B cell (primary cell): Measurements from ENCODE around the gene LRPPRC. TPM values are rescaled to one million over a fixed set of nuclear protein-coding genes. Genes with fewer than 3 reads are reported as not detected.
"Not testable (repeated sequence)": the region's sequence is repeated elsewhere in the genome, so short reads cannot be mapped to it uniquely, and the experiment has no call there.

Experiments
- ATAC-seq: fragments of 200-7000 bp; cut with Tn5 transposase; one replicate; pipeline ENCODE4 v1.10.0; 2021; ENCODE audit warnings: low read depth, mild to moderate bottlenecking, moderate number of reproducible peaks, moderate library complexity
- CTCF ChIA-PET: fragments of 350-600 bp; sonication (Branson Sonifier 250); formaldehyde crosslinking; loops from one replicate; lab custom pipeline; 2021; ENCODE audit warnings: antibody characterized with exemption, inconsistent platforms; lab: Charles Lee
- POLR2A ChIA-PET: fragments of 350-600 bp; sonication (Branson Sonifier 250); formaldehyde crosslinking; loops from one replicate; lab custom pipeline; 2021; ENCODE audit warnings: antibody characterized with exemption; lab: Charles Lee
- DNase-seq: peaks from one replicate; pipeline ENCODE4 v3.0.0; 2013
- H2AFZ ChIP-seq: 2 replicates; pipeline ENCODE4 v1.6.1; 2012; ENCODE audit warnings: mild to moderate bottlenecking, low read depth, low read length; ENCODE audit not compliant: insufficient read depth, poor library complexity, severe bottlenecking
- H3K27ac ChIP-seq, 2 donors: 1 replicate in 1 of 2; 2 replicates in 1 of 2; pipeline ENCODE4 v1.5.1; 2012 to 2013; ENCODE audit warnings: low read length in 2 of 2, mild to moderate bottlenecking in 2 of 2, moderate library complexity in 1 of 2
- H3K27me3 ChIP-seq, 4 experiments: fragments of 200-600 bp in 1 of 4; sonication (generic) in 1 of 4; replicated peaks in 1 of 4; 1 replicate in 2 of 4; 2 replicates in 2 of 4; pipeline versions ENCODE4 v1.6.1 to v1.7.0; 2013 to 2016; ENCODE audit warnings: low read length in 3 of 4, mild to moderate bottlenecking in 2 of 4, mixed read lengths in 1 of 4, moderate library complexity in 1 of 4; ENCODE audit not compliant: insufficient read depth in 4 of 4, control insufficient read depth in 3 of 4; ENCODE audit errors: control extremely low read depth in 1 of 4
- H3K36me3 ChIP-seq, 2 experiments: replicated peaks in 1 of 2; 1 replicate in 1 of 2; 2 replicates in 1 of 2; pipeline versions ENCODE4 v1.6.1 to v1.7.1; 2013; ENCODE audit warnings: low read length in 1 of 2; ENCODE audit not compliant: insufficient read depth in 2 of 2, control insufficient read depth in 1 of 2; ENCODE audit errors: control extremely low read depth in 1 of 2, extremely low read depth in 1 of 2
- H3K4me1 ChIP-seq, 2 donors: fragments of 200-600 bp in 1 of 2; sonication (generic) in 1 of 2; 1 replicate in 1 of 2; 2 replicates in 1 of 2; pipeline versions ENCODE4 v1.5.1 to v1.6.1; 2013 to 2017; ENCODE audit warnings: low read length in 2 of 2; ENCODE audit not compliant: control insufficient read depth in 2 of 2, insufficient read depth in 2 of 2
- H3K4me2 ChIP-seq: replicated peaks from 2 replicates; pipeline ENCODE3; 2012; ENCODE audit warnings: mild to moderate bottlenecking, low read depth, low read length; ENCODE audit not compliant: poor library complexity, severe bottlenecking
- H3K4me3 ChIP-seq, 5 experiments: fragments of 200-600 bp in 1 of 5; sonication (generic) in 1 of 5; 1 replicate in 3 of 5; 2 replicates in 2 of 5; pipeline versions ENCODE4 v1.5.1 to v1.7.0; 2011 to 2016; ENCODE audit warnings: low read length in 4 of 5, mild to moderate bottlenecking in 4 of 5, low read depth in 2 of 5, control low read depth in 1 of 5, moderate library complexity in 1 of 5; ENCODE audit not compliant: insufficient read depth in 1 of 5; ENCODE audit errors: control extremely low read depth in 1 of 5, extremely low read depth in 1 of 5
- H3K79me2 ChIP-seq: fragments of 200-600 bp; sonication (generic); one replicate; pipeline ENCODE4 v1.6.0; 2016; ENCODE audit warnings: low read length; ENCODE audit not compliant: control insufficient read depth, insufficient read depth
- H3K9ac ChIP-seq: fragments of 200-600 bp; sonication (generic); 2 replicates; pipeline ENCODE4 v1.6.1; 2017; ENCODE audit warnings: mild to moderate bottlenecking, low read length, moderate library complexity
- H3K9me3 ChIP-seq, 3 donors: one replicate each; pipeline versions ENCODE4 v1.6.1 to v1.7.1; 2013; ENCODE audit warnings: low read length in 2 of 3; ENCODE audit not compliant: control insufficient read depth in 2 of 3, insufficient read depth in 1 of 3; ENCODE audit errors: control extremely low read depth in 1 of 3
- H4K20me1 ChIP-seq: 2 replicates; pipeline ENCODE4 v1.6.0; 2012; ENCODE audit warnings: mild to moderate bottlenecking, low read length; ENCODE audit not compliant: insufficient read depth, control insufficient read depth, poor library complexity, severe bottlenecking
- H3K27ac Mint-ChIP-seq: one replicate; pipeline ENCODE4 v1.8.0; 2021; ENCODE audit warnings: mixed read lengths
- H3K27me3 Mint-ChIP-seq: one replicate; pipeline ENCODE4 v1.8.0; 2021; ENCODE audit warnings: mixed read lengths
- H3K4me1 Mint-ChIP-seq: one replicate; pipeline ENCODE4 v1.8.0; 2021; ENCODE audit warnings: mixed read lengths
- H3K4me3 Mint-ChIP-seq: one replicate; pipeline ENCODE4 v1.8.0; 2021; ENCODE audit warnings: mixed read lengths
- H3K9me3 Mint-ChIP-seq: one replicate; pipeline ENCODE4 v1.8.0; 2022; ENCODE audit warnings: mixed read lengths; ENCODE audit not compliant: insufficient read depth
- EZH2 ChIP-seq: IDR thresholded peaks from 2 replicates; pipeline ENCODE4 v1.6.1; 2012; ENCODE audit warnings: borderline replicate concordance, low read depth, mild to moderate bottlenecking, moderate library complexity, low read length; ENCODE audit not compliant: insufficient read depth, poor library complexity, severe bottlenecking
- WGBS: methylation state at CpG from one replicate; pipeline ENCODE4 v1.1.5; 2013; ENCODE audit warnings: missing lambda C conversion rate; ENCODE audit not compliant: insufficient coverage; 5-methylcytosine and 5-hydroxymethylcytosine counted together
- intact Hi-C: fragments of 100-400 bp; cut with micrococcal nuclease; formaldehyde crosslinking; loops from one replicate; pipeline ENCODE4 v1.10.0; 2022
- polyA plus RNA-seq: library from polyadenylated mRNA; depleted of rRNA; stranded (reverse); fragments of >200 nt; gene quantifications from 2 replicates; pipeline ENCODE4 v1.2.3, GENCODE V29; 2012
- total RNA-seq, 2 donors: library from RNA; stranded (reverse); fragments of 120-200 nt in 1 of 2; gene quantifications; 1 replicate in 1 of 2; 2 replicates in 1 of 2; pipeline versions ENCODE4 v1.2.3 to v1.2.4, GENCODE V29; 2013 to 2022
- TF ChIP-seq, protein P1 (sequence below): fragments of 200-600 bp; IDR thresholded peaks from one replicate; pipeline ENCODE4 v1.8.0; 2022; ENCODE audit warnings: antibody characterized with exemption, mild to moderate bottlenecking

The LRPPRC gene
- total and polyA plus RNA-seq, 2 donors (not counting 1 experiment from before 2014, with no cell fraction given): 17.6 to 75.6 TPM

GRCh38 chr2:44016282-44016681 is 20.5 kb upstream of the LRPPRC start:
- ATAC-seq (no peak), DNase-seq (no peak)
- no peaks in the 10 kb centered on the region for H3K79me2 ChIP-seq
- peaks cover 0 to 3% (median 0%) of the 10 kb centered on the region in 4 experiments for H3K27me3 ChIP-seq
- Mint-ChIP-seq H3K4me1 (no peaks in the 10 kb centered on the region), H3K27ac (no peak overlapping the region), H3K27me3 (peaks cover 33% of the 10 kb centered on the region), H3K9me3 (peaks cover 3% of the 10 kb centered on the region), H3K4me3 (no peak overlapping the region)
- H3K9ac ChIP-seq: no peak overlapping the region
- H4K20me1 ChIP-seq: no peaks in the 10 kb centered on the region
- TF ChIP-seq, protein P1, sequence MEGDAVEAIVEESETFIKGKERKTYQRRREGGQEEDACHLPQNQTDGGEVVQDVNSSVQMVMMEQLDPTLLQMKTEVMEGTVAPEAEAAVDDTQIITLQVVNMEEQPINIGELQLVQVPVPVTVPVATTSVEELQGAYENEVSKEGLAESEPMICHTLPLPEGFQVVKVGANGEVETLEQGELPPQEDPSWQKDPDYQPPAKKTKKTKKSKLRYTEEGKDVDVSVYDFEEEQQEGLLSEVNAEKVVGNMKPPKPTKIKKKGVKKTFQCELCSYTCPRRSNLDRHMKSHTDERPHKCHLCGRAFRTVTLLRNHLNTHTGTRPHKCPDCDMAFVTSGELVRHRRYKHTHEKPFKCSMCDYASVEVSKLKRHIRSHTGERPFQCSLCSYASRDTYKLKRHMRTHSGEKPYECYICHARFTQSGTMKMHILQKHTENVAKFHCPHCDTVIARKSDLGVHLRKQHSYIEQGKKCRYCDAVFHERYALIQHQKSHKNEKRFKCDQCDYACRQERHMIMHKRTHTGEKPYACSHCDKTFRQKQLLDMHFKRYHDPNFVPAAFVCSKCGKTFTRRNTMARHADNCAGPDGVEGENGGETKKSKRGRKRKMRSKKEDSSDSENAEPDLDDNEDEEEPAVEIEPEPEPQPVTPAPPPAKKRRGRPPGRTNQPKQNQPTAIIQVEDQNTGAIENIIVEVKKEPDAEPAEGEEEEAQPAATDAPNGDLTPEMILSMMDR: no peak
- TF ChIP-seq EZH2: no peak
- intact Hi-C loops: no loop called here
- WGBS: no CpG with 5 or more reads among the region's 6 CpGs
- no peak overlapping the region for H3K4me3 ChIP-seq
- no peak overlapping the region for H3K27ac ChIP-seq
- no peak overlapping the region for H3K4me2 ChIP-seq
- ChIA-PET CTCF (no interaction called here), POLR2A (no interaction called here)
- no peaks in the 10 kb centered on the region for H3K4me1 ChIP-seq
- no peaks in the 10 kb centered on the region for H3K9me3 ChIP-seq
- H2AFZ ChIP-seq: no peak overlapping the region
- no peaks in the 10 kb centered on the region for H3K36me3 ChIP-seq

DNA sequence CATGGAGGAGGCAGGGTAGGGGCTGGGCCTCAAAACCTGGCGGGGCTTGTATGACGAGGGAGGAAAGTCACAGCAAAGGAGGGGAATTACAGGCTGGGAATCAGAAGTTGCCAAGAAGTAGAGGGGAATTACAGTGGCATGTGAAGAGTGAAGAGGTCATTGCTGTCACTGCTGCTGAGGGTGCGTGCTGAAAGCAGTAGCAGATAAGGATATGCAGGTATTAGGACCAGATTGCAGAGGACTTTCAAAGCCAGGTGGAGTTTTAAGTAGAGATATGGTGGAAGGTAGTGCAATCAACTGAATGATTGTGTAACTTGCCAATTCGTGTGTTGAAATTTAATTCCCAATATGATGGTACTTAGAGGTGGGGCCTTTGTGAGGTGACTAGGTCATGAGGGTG is 19.4 kb upstream of the LRPPRC start:
- WGBS: 93% methylated on average over 4 of the region's 4 CpGs
- H3K4me3 Mint-ChIP-seq: no peak overlapping the region
- TF ChIP-seq, protein P1: no peak
- Histone ChIP-seq H3K9ac (no peak overlapping the region), H3K36me3 (no peaks in the 10 kb centered on the region), H3K27ac (no peak overlapping the region), H3K4me2 (no peak overlapping the region), H2AFZ (no peak overlapping the region), H4K20me1 (no peaks in the 10 kb centered on the region), H3K9me3 (no peaks in the 10 kb centered on the region), H3K27me3 (peaks cover 0 to 3% (median 0%) of the 10 kb centered on the region in 4 experiments), H3K79me2 (no peaks in the 10 kb centered on the region), H3K4me1 (no peaks in the 10 kb centered on the region), H3K4me3 (no peak overlapping the region)
- H3K9me3 Mint-ChIP-seq: peaks cover 3% of the 10 kb centered on the region
- POLR2A ChIA-PET: no interaction called here
- DNase-seq: no peak
- H3K4me1 Mint-ChIP-seq: no peaks in the 10 kb centered on the region
- CTCF ChIA-PET: no interaction called here
- no peak for ATAC-seq
- H3K27me3 Mint-ChIP-seq: peaks cover 34% of the 10 kb centered on the region
- intact Hi-C loops: no loop called here
- no peak overlapping the region for H3K27ac Mint-ChIP-seq

- ATAC-seq, intact Hi-C loops, H3K4me1 Mint-ChIP-seq, H3K4me3 Mint-ChIP-seq, H3K79me2 ChIP-seq, H3K9me3 ChIP-seq, POLR2A ChIA-PET, H3K4me2 ChIP-seq, DNase-seq, H3K27me3 ChIP-seq, H3K27ac Mint-ChIP-seq, CTCF ChIA-PET, H4K20me1 ChIP-seq, H3K36me3 ChIP-seq, H3K27ac ChIP-seq, H3K4me1 ChIP-seq, H3K9ac ChIP-seq, H3K9me3 Mint-ChIP-seq, H2AFZ ChIP-seq, H3K4me3 ChIP-seq: not testable (repeated sequence)
- 100% methylated on average over 1 of the region's 3 CpGs for WGBS
- peaks cover 34% of the 10 kb centered on the region for H3K27me3 Mint-ChIP-seq
Measured at GRCh38 chr2:44013205-44013604, 17.4 kb upstream of the LRPPRC start.
